ENCODE measurements around the gene ENO2. TPM values are rescaled to one million over a fixed set of nuclear protein-coding genes. Genes with fewer than 3 reads are reported as not detected.

Gene ENO2
- total RNA-seq, 2 donors from 2014 or later: 9.7 to 36.9 TPM

- no peaks in the 10 kb centered on the region for H3K9me3 ChIP-seq
- H3K36me3 ChIP-seq: peaks cover 28% of the 10 kb centered on the region
- no peak for TF ChIP-seq CTCF (IDR thresholded peaks at IDR 0.05)
- peaks cover 0 to 71% of the 10 kb centered on the region in 2 donors for H3K4me1 ChIP-seq
- DNase-seq (ENCODE audit: low spot score): no peak
- peak overlapping the region; percentile 42 to 72 for H3K4me3 ChIP-seq
- H3K27ac ChIP-seq: peak overlapping the region; percentile 87 to 95
- H3K27me3 ChIP-seq: no peaks in the 10 kb centered on the region
Observed at GRCh38 chr12:6936636-6937480, 22.5 kb downstream of the ENO2 start.

- Histone ChIP-seq H3K36me3 (peaks cover 28% of the 10 kb centered on the region), H3K4me3 (peak overlapping the region; percentile 42 to 72), H3K27ac (peak overlapping the region; percentile 87 to 95), H3K4me1 (peaks cover 0 to 65% of the 10 kb centered on the region in 2 donors), H3K9me3 (no peaks in the 10 kb centered on the region), H3K27me3 (no peaks in the 10 kb centered on the region)
- peak; percentile 94 for DNase-seq (ENCODE audit: low spot score)
- peak; percentile 95 to 97 for TF ChIP-seq CTCF (IDR thresholded peaks at IDR 0.05)
Observed at GRCh38 chr12:6937481-6938352, 23.3 kb downstream of the ENO2 start.

GRCh38 chr12:6938353-6939190 lies 24.2 kb downstream of the ENO2 start:
- Histone ChIP-seq H3K36me3 (peaks cover 28% of the 10 kb centered on the region), H3K27me3 (no peaks in the 10 kb centered on the region), H3K27ac (peak overlapping the region; percentile 87 to 95), H3K9me3 (no peaks in the 10 kb centered on the region), H3K4me3 (peak overlapping the region; percentile 42 to 72), H3K4me1 (peaks cover 0 to 66% of the 10 kb centered on the region in 2 donors)
- no peak for TF ChIP-seq CTCF (IDR thresholded peaks at IDR 0.05)
- no peak for DNase-seq (ENCODE audit: low spot score)

- H3K4me1 ChIP-seq: peaks cover 0 to 61% of the 10 kb centered on the region in 2 donors
- H3K4me3 ChIP-seq: no peak overlapping the region
- no peaks in the 10 kb centered on the region for H3K9me3 ChIP-seq
- TF ChIP-seq CTCF (IDR thresholded peaks at IDR 0.05): no peak
- no peak for DNase-seq (ENCODE audit: low spot score)
- no peaks in the 10 kb centered on the region for H3K27me3 ChIP-seq
- no peak overlapping the region for H3K27ac ChIP-seq
- H3K36me3 ChIP-seq: peaks cover 22% of the 10 kb centered on the region
Observed at GRCh38 chr12:6939191-6939540, 24.8 kb downstream of the ENO2 start.

- H3K9me3 ChIP-seq: no peaks in the 10 kb centered on the region
- no peaks in the 10 kb centered on the region for H3K27me3 ChIP-seq
- no peak for DNase-seq (ENCODE audit: low spot score)
- no peak overlapping the region for H3K4me3 ChIP-seq
- peaks cover 0 to 58% of the 10 kb centered on the region in 2 donors for H3K4me1 ChIP-seq
- peaks cover 9% of the 10 kb centered on the region for H3K36me3 ChIP-seq
- TF ChIP-seq CTCF (IDR thresholded peaks at IDR 0.05): no peak
- H3K27ac ChIP-seq: no peak overlapping the region
Observed at GRCh38 chr12:6941267-6941666, 26.9 kb downstream of the ENO2 start.

All from right atrium auricular region (tissue), 2 donors.